ENCODE measurements around the gene SSTR5. TPM values are rescaled to one million over a fixed set of nuclear protein-coding genes. Genes with fewer than 3 reads are reported as not detected.

The SSTR5 gene
- total RNA-seq, 1 donor from 2014 or later: not detected

DNA sequence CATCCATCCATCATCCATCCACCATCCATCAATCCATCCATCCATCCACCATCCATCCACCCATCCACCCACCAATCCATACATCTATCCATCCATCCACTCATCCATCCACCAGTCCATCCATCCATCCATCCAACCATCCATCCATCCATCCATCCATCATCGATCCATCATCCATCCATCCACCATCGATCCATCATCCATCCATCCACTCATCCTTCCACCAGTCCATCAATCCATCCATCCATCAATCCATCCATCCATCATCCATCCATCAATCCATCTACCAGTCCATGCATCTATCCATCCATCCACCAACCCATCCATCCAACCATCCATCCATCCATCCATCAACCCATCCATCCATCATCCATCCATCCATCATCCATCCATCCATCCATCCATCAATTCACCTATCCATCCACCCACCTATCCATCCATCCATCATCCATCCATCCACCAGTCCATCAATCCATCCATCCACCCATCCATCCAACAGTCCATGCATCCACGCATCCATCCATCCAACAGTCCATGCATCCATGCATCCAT, 39.3 kb upstream of the SSTR5 start:
- Mint-ChIP-seq H3K27me3 (ENCODE audit: low read depth) (peaks cover 3% of the 10 kb centered on the region), H3K36me3 (ENCODE audit: low read depth) (no peaks in the 10 kb centered on the region), H3K9me3 (no peaks in the 10 kb centered on the region), H3K27ac (no peak overlapping the region), H3K4me3 (ENCODE audit: low read depth) (no peak overlapping the region), H3K4me1 (ENCODE audit: low read depth) (no peaks in the 10 kb centered on the region)
- no peak for DNase-seq (ENCODE audit: low spot score)
- intact Hi-C loops (cut with micrococcal nuclease): no loop called here

DNA sequence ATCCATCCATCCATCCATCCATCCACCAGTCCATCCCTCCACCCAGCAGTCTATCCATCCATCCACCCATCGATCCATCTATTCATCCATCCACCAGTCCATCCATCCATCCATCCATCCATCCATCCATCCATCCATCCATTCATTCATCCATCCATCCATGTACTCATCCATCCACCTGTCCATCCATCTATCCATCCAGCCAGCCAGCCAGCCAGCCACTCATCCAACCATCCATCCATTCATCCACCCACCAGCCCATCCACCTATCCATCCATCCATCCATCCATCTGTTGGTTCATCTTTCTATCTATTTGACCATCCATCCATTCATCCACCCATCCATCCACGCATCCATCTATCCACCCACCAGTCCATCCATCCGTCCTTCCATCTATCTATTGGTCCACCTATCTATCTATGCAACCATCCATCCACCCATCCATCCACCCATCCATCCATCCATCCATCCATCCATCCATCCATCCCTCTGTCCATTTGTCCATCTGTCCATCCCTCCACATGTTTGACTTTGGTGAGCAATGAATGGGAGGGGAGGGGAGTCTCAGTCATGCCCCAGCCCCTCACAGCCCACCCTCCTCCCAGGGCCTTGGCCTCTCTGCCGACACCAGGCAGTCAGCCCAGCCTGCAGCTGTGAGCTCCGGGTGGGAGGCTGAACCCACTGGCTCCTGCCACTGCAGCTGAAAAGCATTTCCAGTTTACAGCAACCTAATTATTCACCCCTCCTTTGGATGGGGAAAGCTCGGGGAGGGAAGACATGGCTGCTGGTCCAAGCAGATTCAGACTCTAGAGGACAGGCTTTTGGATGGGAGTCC, 38.1 kb upstream of the SSTR5 start:
- H3K4me3 Mint-ChIP-seq (ENCODE audit: low read depth): no peak overlapping the region
- H3K27ac Mint-ChIP-seq: no peak overlapping the region
- no peaks in the 10 kb centered on the region for H3K4me1 Mint-ChIP-seq (ENCODE audit: low read depth)
- intact Hi-C loops (cut with micrococcal nuclease): no loop called here
- H3K9me3 Mint-ChIP-seq: no peaks in the 10 kb centered on the region
- DNase-seq (ENCODE audit: low spot score): no peak
- H3K36me3 Mint-ChIP-seq (ENCODE audit: low read depth): no peaks in the 10 kb centered on the region
- H3K27me3 Mint-ChIP-seq (ENCODE audit: low read depth): peaks cover under 1% of the 10 kb centered on the region

DNA sequence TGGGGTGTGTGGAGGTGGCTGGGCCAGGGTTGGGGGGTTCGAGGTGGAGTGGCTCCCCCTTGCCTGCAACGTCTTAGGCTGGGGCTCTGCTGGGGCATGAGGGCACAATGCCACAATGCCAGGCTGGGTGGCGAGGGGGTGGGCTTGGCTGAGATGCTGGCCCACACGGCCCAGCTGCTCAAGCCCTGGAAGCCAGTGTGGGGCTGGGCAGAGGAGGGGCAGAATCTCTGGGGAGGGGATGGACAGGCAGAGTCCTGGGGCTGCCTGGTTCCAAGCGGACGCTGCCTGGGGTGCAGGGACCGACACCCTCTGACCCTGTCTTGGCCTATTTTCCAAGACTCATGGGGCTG, 37.5 kb upstream of the SSTR5 start:
- no peaks in the 10 kb centered on the region for H3K36me3 Mint-ChIP-seq (ENCODE audit: low read depth)
- intact Hi-C loops (cut with micrococcal nuclease): no loop called here

GRCh38 chr16:1036166-1036565, 36.4 kb upstream of the SSTR5 start:
- no peak overlapping the region for H3K27ac Mint-ChIP-seq
- H3K9me3 Mint-ChIP-seq: no peaks in the 10 kb centered on the region
- no peaks in the 10 kb centered on the region for H3K4me1 Mint-ChIP-seq (ENCODE audit: low read depth)
- H3K27me3 Mint-ChIP-seq (ENCODE audit: low read depth): no peaks in the 10 kb centered on the region
- DNase-seq (ENCODE audit: low spot score): no peak
- no peaks in the 10 kb centered on the region for H3K36me3 Mint-ChIP-seq (ENCODE audit: low read depth)
- intact Hi-C loops (cut with micrococcal nuclease): no loop called here
- H3K4me3 Mint-ChIP-seq (ENCODE audit: low read depth): no peak overlapping the region

More for the DNA sequence above, 37.5 kb upstream of the SSTR5 start:
- Mint-ChIP-seq H3K4me3 (ENCODE audit: low read depth) (no peak overlapping the region), H3K27me3 (ENCODE audit: low read depth) (no peaks in the 10 kb centered on the region), H3K27ac (no peak overlapping the region), H3K9me3 (no peaks in the 10 kb centered on the region), H3K4me1 (ENCODE audit: low read depth) (no peaks in the 10 kb centered on the region)
- DNase-seq (ENCODE audit: low spot score): no peak

DNA sequence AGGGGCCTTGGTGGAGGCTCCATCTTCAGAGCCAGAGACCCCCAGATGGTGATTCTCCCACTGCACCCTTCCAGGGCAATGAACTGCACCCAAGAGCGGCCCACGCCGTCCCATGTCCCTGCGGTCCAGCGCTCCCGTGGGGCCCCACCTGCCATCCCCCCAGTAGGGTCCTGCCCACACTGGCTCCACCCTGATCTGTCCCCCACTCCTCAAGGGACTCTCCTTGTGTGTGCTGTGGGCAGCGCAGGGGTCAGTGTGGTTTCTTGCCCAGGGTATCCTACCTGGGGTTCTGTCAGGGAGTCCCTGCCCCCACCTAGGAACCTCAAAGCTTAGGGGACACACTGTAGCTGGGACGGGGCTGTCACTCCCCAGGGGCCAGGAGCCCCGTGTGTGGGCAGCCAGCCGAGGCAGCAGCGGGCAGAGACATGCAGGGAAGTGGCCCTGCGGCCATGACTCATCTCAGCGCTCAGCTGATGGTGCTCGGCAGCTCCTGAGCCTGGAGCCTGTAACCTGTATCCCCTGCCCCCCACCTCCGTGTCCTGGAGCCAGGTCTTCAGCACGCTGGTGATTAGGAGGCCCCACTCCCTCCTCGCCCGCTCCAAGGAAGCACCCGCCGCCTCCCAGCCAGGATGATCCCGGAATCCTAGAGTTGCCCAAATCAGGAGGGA, 35.7 kb upstream of the SSTR5 start:
- no peak for DNase-seq (ENCODE audit: low spot score)
- no peak overlapping the region for H3K4me3 Mint-ChIP-seq (ENCODE audit: low read depth)
- H3K4me1 Mint-ChIP-seq (ENCODE audit: low read depth): no peaks in the 10 kb centered on the region
- no peak overlapping the region for H3K27ac Mint-ChIP-seq
- intact Hi-C loops (cut with micrococcal nuclease): no loop called here
- H3K27me3 Mint-ChIP-seq (ENCODE audit: low read depth): no peaks in the 10 kb centered on the region
- no peaks in the 10 kb centered on the region for H3K36me3 Mint-ChIP-seq (ENCODE audit: low read depth)
- no peaks in the 10 kb centered on the region for H3K9me3 Mint-ChIP-seq

- Mint-ChIP-seq H3K4me3 (ENCODE audit: low read depth) (no peak overlapping the region), H3K27me3 (ENCODE audit: low read depth) (no peaks in the 10 kb centered on the region), H3K36me3 (ENCODE audit: low read depth) (no peaks in the 10 kb centered on the region), H3K27ac (no peak overlapping the region), H3K4me1 (ENCODE audit: low read depth) (no peaks in the 10 kb centered on the region), H3K9me3 (no peaks in the 10 kb centered on the region)
- intact Hi-C loops (cut with micrococcal nuclease): no loop called here
- no peak for DNase-seq (ENCODE audit: low spot score)
Measured at GRCh38 chr16:1037394-1038257, 34.9 kb upstream of the SSTR5 start.

DNA sequence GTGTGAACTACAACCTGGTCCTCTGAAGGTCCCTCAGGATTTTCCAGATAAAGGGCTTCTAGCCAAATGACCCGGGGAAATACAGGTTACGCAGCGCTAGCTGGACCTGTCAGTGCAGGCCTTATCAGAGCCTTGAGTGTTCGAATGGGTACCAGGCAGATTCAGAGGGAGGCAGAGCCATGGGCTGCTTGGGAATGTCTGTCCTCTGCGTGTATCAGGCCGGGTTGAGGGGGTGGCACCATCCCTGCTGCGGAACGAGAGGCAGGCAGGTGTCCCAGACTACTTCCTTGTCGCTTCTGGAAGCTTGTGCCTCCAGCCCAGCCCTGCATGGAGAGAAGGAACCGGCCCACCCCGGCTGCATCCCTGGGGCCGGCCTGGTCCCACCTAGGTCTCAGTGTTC, 33.6 kb upstream of the SSTR5 start:
- no peaks in the 10 kb centered on the region for H3K36me3 Mint-ChIP-seq (ENCODE audit: low read depth)

GRCh38 chr16:1039762-1040161, 32.8 kb upstream of the SSTR5 start:
- DNase-seq (ENCODE audit: low spot score): no peak
- Mint-ChIP-seq H3K27ac (no peak overlapping the region), H3K27me3 (ENCODE audit: low read depth) (no peaks in the 10 kb centered on the region), H3K9me3 (no peaks in the 10 kb centered on the region), H3K36me3 (ENCODE audit: low read depth) (no peaks in the 10 kb centered on the region), H3K4me3 (ENCODE audit: low read depth) (no peak overlapping the region), H3K4me1 (ENCODE audit: low read depth) (no peaks in the 10 kb centered on the region)
- intact Hi-C loops (cut with micrococcal nuclease): no loop called here

More for the DNA sequence above, 33.6 kb upstream of the SSTR5 start:
- Mint-ChIP-seq H3K9me3 (no peaks in the 10 kb centered on the region), H3K27me3 (ENCODE audit: low read depth) (no peaks in the 10 kb centered on the region), H3K4me3 (ENCODE audit: low read depth) (no peak overlapping the region), H3K27ac (no peak overlapping the region), H3K4me1 (ENCODE audit: low read depth) (no peaks in the 10 kb centered on the region)
- intact Hi-C loops (cut with micrococcal nuclease): no loop called here
- DNase-seq (ENCODE audit: low spot score): no peak

GRCh38 chr16:1040346-1040745, 32.2 kb upstream of the SSTR5 start:
- H3K9me3 Mint-ChIP-seq: no peaks in the 10 kb centered on the region
- no peaks in the 10 kb centered on the region for H3K4me1 Mint-ChIP-seq (ENCODE audit: low read depth)
- DNase-seq (ENCODE audit: low spot score): no peak
- no peaks in the 10 kb centered on the region for H3K36me3 Mint-ChIP-seq (ENCODE audit: low read depth)
- no peak overlapping the region for H3K4me3 Mint-ChIP-seq (ENCODE audit: low read depth)
- intact Hi-C loops (cut with micrococcal nuclease): no loop called here
- H3K27me3 Mint-ChIP-seq (ENCODE audit: low read depth): no peaks in the 10 kb centered on the region
- no peak overlapping the region for H3K27ac Mint-ChIP-seq

GRCh38 chr16:1042049-1042744, 30.4 kb upstream of the SSTR5 start:
- Mint-ChIP-seq H3K4me3 (ENCODE audit: low read depth) (no peak overlapping the region), H3K4me1 (ENCODE audit: low read depth) (no peaks in the 10 kb centered on the region), H3K36me3 (ENCODE audit: low read depth) (no peaks in the 10 kb centered on the region), H3K27ac (no peak overlapping the region), H3K9me3 (no peaks in the 10 kb centered on the region), H3K27me3 (ENCODE audit: low read depth) (no peaks in the 10 kb centered on the region)
- DNase-seq (ENCODE audit: low spot score): no peak
- intact Hi-C loops (cut with micrococcal nuclease): no loop called here

DNA sequence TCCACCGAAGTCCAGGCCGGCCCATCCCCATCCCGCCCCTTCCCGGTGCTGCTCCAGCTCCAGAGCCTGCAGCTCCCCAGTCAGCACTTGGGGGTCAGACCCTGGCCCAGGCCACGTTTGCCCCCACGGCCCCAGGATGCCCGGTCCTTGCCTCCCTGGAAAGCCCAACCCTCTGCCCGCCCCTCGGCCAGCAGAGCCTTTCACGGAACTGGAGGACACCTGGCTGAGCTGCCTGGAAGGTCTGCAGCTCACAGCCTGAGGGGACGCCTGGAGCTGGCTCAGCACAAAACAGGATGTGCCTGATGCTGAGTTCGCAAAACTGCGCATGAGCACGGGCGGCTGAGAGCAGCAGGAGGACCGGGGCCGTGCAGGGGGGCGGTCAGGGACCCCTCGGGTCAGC, 29.7 kb upstream of the SSTR5 start:
- Mint-ChIP-seq H3K36me3 (ENCODE audit: low read depth) (no peaks in the 10 kb centered on the region), H3K9me3 (no peaks in the 10 kb centered on the region), H3K4me1 (ENCODE audit: low read depth) (no peaks in the 10 kb centered on the region), H3K4me3 (ENCODE audit: low read depth) (no peak overlapping the region), H3K27ac (no peak overlapping the region), H3K27me3 (ENCODE audit: low read depth) (no peaks in the 10 kb centered on the region)
- no peak for DNase-seq (ENCODE audit: low spot score)
- intact Hi-C loops (cut with micrococcal nuclease): no loop called here

DNA sequence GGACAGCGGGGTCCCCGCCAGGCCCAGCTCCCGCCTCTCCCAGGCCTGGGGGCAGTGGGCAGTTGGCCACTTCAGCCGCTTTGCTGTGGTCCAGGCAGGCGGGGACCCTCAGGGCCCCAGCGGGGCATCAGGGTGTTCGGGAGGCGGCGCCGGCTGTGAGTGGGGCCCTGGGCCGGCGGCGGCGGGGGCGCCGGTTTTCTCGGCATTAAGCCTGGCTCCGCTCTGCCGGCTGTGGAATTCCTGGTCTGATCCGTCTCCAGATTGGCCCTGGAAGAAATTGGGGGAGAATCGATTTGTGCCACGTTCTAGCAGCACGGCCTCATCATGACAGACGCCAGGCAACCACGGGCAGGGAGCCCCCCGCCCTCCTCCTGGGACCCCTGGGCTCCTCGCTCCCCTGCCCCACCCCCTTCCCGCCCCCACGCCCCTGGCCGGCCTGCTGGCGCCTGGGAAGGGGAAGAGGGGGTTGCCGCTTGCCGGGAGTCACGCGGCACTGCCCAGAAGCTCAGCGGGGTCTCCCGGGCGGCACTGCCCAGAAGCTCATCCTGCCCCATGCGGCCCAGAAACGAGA, 28.6 kb upstream of the SSTR5 start:
- no peaks in the 10 kb centered on the region for H3K4me1 Mint-ChIP-seq (ENCODE audit: low read depth)
- H3K9me3 Mint-ChIP-seq: no peaks in the 10 kb centered on the region
- H3K27ac Mint-ChIP-seq: no peak overlapping the region
- intact Hi-C loops (cut with micrococcal nuclease): no loop called here
- no peaks in the 10 kb centered on the region for H3K36me3 Mint-ChIP-seq (ENCODE audit: low read depth)
- no peaks in the 10 kb centered on the region for H3K27me3 Mint-ChIP-seq (ENCODE audit: low read depth)
- no peak overlapping the region for H3K4me3 Mint-ChIP-seq (ENCODE audit: low read depth)
- no peak for DNase-seq (ENCODE audit: low spot score)

Measured in activated T-helper 2 cell treated with anti-CD3 and anti-CD28 coated beads, Interferon-gamma antibody, Interleukin-2, Interleukin-4, amounts not matched to agents 10 μg/mL and 5 μg/mL and 100 μg/mL, durations not matched to agents 14 hours and 24 hours and 36 hours (primary cell).